NCI-H82 treated with DMSO at 0.1 percent for 48 hours (cell line): ENCODE results near the gene JAZF1.

ENCODE experiments used
- DNase-seq: peaks from one replicate; lab custom pipeline; 2025; ENCODE audit not compliant: unreplicated experiment; lab: John Stamatoyannopoulos, UW

Gene JAZF1

GRCh38 chr7:28078036-28078901, 102.3 kb downstream of the JAZF1 start:
- DNase-seq = no peak

GRCh38 chr7:28077616-28078015, 103.0 kb downstream of the JAZF1 start:
- no peak for DNase-seq

GRCh38 chr7:28076423-28077200, 104.0 kb downstream of the JAZF1 start:
- no peak for DNase-seq

GRCh38 chr7:28075674-28076358, 104.8 kb downstream of the JAZF1 start:
- no peak for DNase-seq

GRCh38 chr7:28072876-28073514, 107.6 kb downstream of the JAZF1 start:
- DNase-seq = no peak

GRCh38 chr7:28071570-28071969, 109.0 kb downstream of the JAZF1 start:
- no peak for DNase-seq

GRCh38 chr7:28070297-28071055, 110.1 kb downstream of the JAZF1 start:
- DNase-seq = no peak

- DNase-seq = no peak
Observed at GRCh38 chr7:28069807-28070206, 110.8 kb downstream of the JAZF1 start.

GRCh38 chr7:28069388-28069787, 111.2 kb downstream of the JAZF1 start:
- DNase-seq = no peak

GRCh38 chr7:28068811-28069216, 111.8 kb downstream of the JAZF1 start:
- no peak for DNase-seq

- no peak for DNase-seq
Observed at GRCh38 chr7:28067171-28067570, 113.4 kb downstream of the JAZF1 start.

GRCh38 chr7:28065721-28066285, 114.8 kb downstream of the JAZF1 start:
- DNase-seq = no peak

GRCh38 chr7:28065308-28065707, 115.3 kb downstream of the JAZF1 start:
- DNase-seq = no peak

GRCh38 chr7:28064437-28064836, 116.2 kb downstream of the JAZF1 start:
- DNase-seq = no peak

GRCh38 chr7:28062197-28062991, 118.2 kb downstream of the JAZF1 start:
- peak; percentile 60 for DNase-seq

GRCh38 chr7:28061824-28062196, 118.8 kb downstream of the JAZF1 start:
- DNase-seq = no peak

- no peak for DNase-seq
Observed at GRCh38 chr7:28060371-28060950, 120.1 kb downstream of the JAZF1 start.

- DNase-seq = no peak
Observed at GRCh38 chr7:28055161-28055544, 125.4 kb downstream of the JAZF1 start.
